GM13976 (cell line): ENCODE results near the gene HTATIP2.

Experiments
- DNase-seq: peaks from one replicate; pipeline ENCODE4 v3.0.0; 2012; ENCODE audit warnings: low spot score
- in situ Hi-C: fragments of 300-500 bp; cut with MboI; formaldehyde crosslinking; loops from one replicate; pipeline ENCODE4 v1.12.0; 2022; ENCODE audit warnings: low sequenced_read_pairs, mixed read lengths, inconsistent platforms; ENCODE audit not compliant: unreplicated experiment
- TF ChIP-seq, protein P1 (sequence below): IDR thresholded peaks from 2 replicates; pipeline ENCODE4 v1.5.1; 2012; ENCODE audit warnings: borderline replicate concordance, mild to moderate bottlenecking; ENCODE audit not compliant: insufficient read depth; ENCODE audit errors: extremely low read depth, missing control alignments, control extremely low read depth

The HTATIP2 gene

DNA sequence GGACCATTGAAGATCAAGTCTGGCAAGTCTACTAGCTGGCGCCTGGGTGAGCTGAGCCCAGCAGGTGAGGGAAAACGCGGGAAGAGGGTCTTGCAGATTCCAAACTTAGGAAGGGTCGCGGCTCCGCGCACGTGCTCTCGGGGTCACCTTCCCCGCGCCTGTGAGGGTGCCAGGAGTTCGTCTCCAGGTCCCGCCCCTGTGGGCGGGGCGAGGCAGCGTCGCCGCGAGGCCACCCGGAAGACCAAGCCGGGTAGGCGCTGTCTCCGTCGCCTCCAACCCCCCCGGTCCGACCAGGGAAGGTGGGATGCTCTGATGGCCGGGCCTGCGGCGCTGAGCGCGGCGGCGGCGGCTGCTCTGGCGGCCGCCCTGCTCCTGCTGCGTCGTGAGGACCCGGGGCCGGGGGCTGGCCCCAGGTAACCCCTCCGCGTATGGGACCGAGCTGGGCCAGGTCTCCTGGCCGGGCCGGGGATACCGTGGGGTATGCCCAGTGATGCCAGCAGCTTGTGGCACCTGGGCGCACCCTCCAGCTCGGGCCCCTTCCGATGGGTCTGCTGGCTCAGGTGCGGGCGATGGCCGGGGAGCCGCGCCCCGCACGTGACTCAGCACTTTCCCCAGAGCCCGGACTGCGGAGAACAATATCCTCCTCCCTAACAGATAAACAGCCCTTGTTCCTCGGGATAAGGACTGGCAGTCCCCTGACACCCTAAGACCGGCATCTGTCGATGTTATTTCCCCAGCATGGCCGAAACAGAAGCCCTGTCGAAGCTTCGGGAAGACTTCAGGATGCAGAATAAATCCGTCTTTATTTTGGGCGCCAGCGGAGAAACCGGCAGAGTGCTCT is at the start of gene HTATIP2:
Gene HTATIP2 (plus strand): TSS at position 215 of the 841 bp plus-strand sequence. CDS start 524 bp downstream, at position 739.
- in situ Hi-C loops, result no loop called here

DNA sequence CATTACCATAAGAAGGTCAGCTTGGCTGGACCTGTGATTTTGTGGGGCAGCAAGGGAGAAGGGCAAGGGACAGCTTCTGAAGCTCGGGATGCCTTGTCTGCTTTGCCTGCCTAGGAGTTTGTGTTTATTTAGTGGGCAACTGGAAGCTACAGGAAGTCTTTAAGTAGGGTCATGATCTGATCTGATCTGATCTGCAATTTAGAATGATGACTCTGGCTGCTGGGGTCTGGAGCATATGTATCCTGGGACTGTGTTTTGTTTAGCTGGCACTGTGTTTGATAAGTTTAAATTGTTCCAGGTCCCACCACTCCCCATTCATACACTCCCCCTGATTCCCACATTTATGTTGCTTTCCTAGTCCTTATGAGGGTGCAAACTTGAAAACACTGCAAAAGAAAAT is 47.7 kb upstream of the HTATIP2 start:
- DNase-seq, result no peak
- in situ Hi-C loops, result no loop called here
- TF ChIP-seq, protein P1, sequence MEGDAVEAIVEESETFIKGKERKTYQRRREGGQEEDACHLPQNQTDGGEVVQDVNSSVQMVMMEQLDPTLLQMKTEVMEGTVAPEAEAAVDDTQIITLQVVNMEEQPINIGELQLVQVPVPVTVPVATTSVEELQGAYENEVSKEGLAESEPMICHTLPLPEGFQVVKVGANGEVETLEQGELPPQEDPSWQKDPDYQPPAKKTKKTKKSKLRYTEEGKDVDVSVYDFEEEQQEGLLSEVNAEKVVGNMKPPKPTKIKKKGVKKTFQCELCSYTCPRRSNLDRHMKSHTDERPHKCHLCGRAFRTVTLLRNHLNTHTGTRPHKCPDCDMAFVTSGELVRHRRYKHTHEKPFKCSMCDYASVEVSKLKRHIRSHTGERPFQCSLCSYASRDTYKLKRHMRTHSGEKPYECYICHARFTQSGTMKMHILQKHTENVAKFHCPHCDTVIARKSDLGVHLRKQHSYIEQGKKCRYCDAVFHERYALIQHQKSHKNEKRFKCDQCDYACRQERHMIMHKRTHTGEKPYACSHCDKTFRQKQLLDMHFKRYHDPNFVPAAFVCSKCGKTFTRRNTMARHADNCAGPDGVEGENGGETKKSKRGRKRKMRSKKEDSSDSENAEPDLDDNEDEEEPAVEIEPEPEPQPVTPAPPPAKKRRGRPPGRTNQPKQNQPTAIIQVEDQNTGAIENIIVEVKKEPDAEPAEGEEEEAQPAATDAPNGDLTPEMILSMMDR, result no peak

More for the DNA sequence above, at the start of gene HTATIP2:
- peak; percentile 86 for DNase-seq
- TF ChIP-seq, protein P1, result no peak

DNA sequence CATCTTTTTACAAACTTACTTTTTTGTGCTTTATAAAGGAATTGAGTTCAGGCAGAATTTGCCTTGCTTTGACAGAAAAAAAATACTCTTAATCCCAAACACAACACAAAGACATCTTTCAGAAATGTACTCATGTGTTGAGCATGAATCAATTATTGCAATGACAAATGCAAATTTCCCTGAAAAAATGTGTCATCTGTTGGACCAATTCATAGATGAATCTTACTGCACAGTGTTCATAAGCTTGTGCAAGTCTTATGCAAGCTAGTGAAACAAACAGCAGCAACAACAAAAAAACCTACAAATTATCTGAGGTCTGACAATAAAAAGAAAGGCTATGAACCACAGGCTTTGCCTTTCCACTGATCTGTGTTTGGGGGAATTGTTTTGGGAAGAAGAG is 42.3 kb upstream of the HTATIP2 start:
- DNase-seq, result no peak
- TF ChIP-seq, protein P1, result no peak
- in situ Hi-C loops, result no loop called here

DNA sequence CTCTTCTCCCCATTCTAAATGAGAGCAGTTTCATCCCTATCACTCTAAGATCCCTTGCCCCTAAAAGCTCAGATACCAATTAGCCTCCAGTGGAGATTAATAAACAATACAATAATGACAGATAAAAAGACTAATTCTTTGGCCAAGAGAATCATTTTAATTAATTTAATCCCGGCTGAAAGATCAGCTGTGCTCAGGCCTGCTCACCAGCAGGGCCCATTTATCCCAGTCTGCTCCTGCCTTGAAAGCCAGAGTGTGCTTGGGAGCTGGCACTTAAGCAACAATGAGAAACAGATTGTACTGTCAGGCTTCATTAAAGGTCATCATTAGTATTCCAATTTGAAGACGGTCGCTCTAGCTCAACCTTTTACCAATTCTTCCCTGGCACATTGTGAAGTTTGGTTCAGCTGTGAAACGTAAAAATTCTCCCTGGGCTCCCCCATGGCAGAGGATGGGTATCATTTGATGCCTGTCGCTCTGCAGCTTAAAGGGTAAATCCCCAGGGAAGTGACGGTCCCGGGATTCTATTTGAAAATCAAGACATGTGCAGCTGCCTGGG is 36.1 kb upstream of the HTATIP2 start:
- TF ChIP-seq, protein P1, result no peak
- in situ Hi-C loops, result no loop called here
- DNase-seq, result no peak

DNA sequence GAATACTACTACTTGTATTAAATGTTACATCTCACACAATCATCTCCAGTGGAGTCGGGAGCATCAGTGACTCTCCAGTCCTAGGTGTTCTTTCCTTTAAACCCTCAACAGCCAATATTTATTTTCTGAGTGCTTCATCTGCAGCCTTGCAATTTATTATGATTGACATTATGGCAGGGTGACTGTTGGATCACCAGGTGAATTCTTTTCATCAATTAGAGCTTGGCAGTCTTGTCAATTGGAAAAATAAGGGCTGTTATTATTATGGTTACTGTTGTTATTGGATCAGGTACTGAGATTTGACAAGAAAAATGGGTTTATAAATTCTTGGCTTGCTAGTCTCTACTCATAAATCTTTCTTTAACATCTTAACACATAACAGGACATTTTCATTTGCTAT is 27.5 kb upstream of the HTATIP2 start:
- in situ Hi-C loops, result no loop called here
- TF ChIP-seq, protein P1, result no peak
- no peak for DNase-seq

DNA sequence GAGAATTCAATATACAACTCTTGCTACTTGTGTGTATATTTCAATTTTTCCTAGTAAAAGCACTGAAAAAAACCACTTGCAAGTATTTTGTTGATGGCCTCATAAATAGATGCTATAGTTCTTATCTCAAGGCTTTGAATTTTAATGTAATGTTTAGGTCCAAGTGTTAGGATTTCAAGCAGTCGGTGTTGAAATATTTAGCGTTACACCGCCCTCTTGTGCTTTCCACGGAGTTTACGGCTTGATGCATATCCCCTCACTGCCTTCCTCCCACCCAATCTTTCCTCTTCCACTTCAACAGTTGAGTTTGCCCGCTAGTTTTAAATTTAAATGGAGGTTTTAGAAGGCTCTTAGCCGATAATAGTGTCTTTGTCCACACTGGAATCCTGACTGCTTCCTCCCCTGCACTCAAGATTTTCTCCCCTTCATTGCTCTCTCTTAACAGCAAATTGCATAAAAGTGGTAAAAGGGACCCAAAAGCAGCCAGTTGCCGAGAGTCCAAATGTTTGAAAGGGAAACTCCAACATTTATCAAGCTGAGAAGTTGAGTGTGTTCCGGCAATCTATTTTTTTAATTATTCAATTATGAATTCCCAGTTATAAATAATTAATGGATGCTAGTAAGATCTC is 25.9 kb upstream of the HTATIP2 start:
- peak; percentile 40 for DNase-seq
- TF ChIP-seq, protein P1, result peak; percentile 42
- in situ Hi-C loops, result no loop called here
